Mesothelial cell of epicardium (in vitro differentiated cells): ENCODE measurements around the gene PML. TPM values are rescaled to one million over a fixed set of nuclear protein-coding genes. Genes with fewer than 3 reads are reported as not detected.

ENCODE experiments used
- DNase-seq, 2 experiments: peaks; one replicate each; pipeline ENCODE4 v3.0.0; 2021; ENCODE audit warnings: low spot score in 2 of 2; ENCODE audit not compliant: unreplicated experiment in 2 of 2
- H3K27ac Mint-ChIP-seq: 2 replicates; pipeline ENCODE4 v1.8.0; 2021; ENCODE audit warnings: mixed read lengths
- H3K27me3 Mint-ChIP-seq: 2 replicates; pipeline ENCODE4 v1.8.0; 2021; ENCODE audit warnings: low read depth, mixed read lengths
- H3K36me3 Mint-ChIP-seq: 2 replicates; pipeline ENCODE4 v1.8.0; 2021; ENCODE audit warnings: mixed read lengths
- H3K4me1 Mint-ChIP-seq: 2 replicates; pipeline ENCODE4 v1.8.0; 2021; ENCODE audit warnings: mixed read lengths
- H3K4me3 Mint-ChIP-seq: 2 replicates; pipeline ENCODE4 v1.8.0; 2021; ENCODE audit warnings: mild to moderate bottlenecking, moderate library complexity, mixed read lengths
- H3K9me3 Mint-ChIP-seq: 2 replicates; pipeline ENCODE4 v1.8.0; 2021; ENCODE audit warnings: mixed read lengths
- total RNA-seq: library from RNA; stranded (reverse); gene quantifications from 3 replicates; pipeline ENCODE4 v1.2.1, GENCODE V29; 2021
- TF ChIP-seq, protein P1 (sequence below): fragments of 200-600 bp; sonication (generic); IDR thresholded peaks from one replicate; pipeline ENCODE4 v1.5.0; 2021; ENCODE audit warnings: antibody characterized with exemption; ENCODE audit not compliant: unreplicated experiment

Gene PML
- total RNA-seq, 1 donor from 2014 or later: 43.6 TPM

DNA sequence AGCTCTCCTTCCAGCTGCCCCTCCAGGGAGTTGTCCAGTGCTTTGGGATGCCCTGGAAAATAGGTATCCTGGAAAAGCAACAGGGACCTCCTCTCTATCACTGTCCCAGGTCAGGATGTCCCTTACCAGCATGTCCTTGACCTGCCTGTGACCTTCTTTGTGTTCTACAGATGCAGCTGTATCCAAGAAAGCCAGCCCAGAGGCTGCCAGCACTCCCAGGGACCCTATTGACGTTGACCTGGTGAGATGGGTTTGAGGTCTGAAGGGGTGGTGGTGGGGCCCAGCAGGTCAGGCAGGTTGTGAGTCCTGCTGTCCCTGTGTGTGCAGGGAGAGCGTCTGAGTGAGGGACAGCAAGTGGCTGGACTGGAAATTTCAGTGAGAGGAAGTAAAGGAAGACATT is 30.2 kb downstream of the PML start:
- H3K27ac Mint-ChIP-seq: no peak overlapping the region
- no peaks in the 10 kb centered on the region for H3K27me3 Mint-ChIP-seq
- no peak for DNase-seq
- no peaks in the 10 kb centered on the region for H3K4me1 Mint-ChIP-seq
- H3K4me3 Mint-ChIP-seq: no peak overlapping the region
- no peaks in the 10 kb centered on the region for H3K9me3 Mint-ChIP-seq
- TF ChIP-seq, protein P1, sequence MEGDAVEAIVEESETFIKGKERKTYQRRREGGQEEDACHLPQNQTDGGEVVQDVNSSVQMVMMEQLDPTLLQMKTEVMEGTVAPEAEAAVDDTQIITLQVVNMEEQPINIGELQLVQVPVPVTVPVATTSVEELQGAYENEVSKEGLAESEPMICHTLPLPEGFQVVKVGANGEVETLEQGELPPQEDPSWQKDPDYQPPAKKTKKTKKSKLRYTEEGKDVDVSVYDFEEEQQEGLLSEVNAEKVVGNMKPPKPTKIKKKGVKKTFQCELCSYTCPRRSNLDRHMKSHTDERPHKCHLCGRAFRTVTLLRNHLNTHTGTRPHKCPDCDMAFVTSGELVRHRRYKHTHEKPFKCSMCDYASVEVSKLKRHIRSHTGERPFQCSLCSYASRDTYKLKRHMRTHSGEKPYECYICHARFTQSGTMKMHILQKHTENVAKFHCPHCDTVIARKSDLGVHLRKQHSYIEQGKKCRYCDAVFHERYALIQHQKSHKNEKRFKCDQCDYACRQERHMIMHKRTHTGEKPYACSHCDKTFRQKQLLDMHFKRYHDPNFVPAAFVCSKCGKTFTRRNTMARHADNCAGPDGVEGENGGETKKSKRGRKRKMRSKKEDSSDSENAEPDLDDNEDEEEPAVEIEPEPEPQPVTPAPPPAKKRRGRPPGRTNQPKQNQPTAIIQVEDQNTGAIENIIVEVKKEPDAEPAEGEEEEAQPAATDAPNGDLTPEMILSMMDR: no peak
- peaks cover 25% of the 10 kb centered on the region for H3K36me3 Mint-ChIP-seq

- Mint-ChIP-seq H3K27ac (no peak overlapping the region), H3K9me3 (no peaks in the 10 kb centered on the region), H3K4me1 (no peaks in the 10 kb centered on the region), H3K27me3 (no peaks in the 10 kb centered on the region), H3K4me3 (no peak overlapping the region), H3K36me3 (peaks cover 25% of the 10 kb centered on the region)
- DNase-seq: no peak
- TF ChIP-seq, protein P1: no peak
Observed at GRCh38 chr15:74025436-74025835, 30.9 kb downstream of the PML start.

GRCh38 chr15:74027688-74028087 is 33.2 kb downstream of the PML start:
- peaks cover 14% of the 10 kb centered on the region for H3K36me3 Mint-ChIP-seq
- H3K4me1 Mint-ChIP-seq: no peaks in the 10 kb centered on the region
- no peak overlapping the region for H3K27ac Mint-ChIP-seq
- H3K27me3 Mint-ChIP-seq: no peaks in the 10 kb centered on the region
- no peaks in the 10 kb centered on the region for H3K9me3 Mint-ChIP-seq
- DNase-seq: no peak
- no peak overlapping the region for H3K4me3 Mint-ChIP-seq
- TF ChIP-seq, protein P1: no peak

DNA sequence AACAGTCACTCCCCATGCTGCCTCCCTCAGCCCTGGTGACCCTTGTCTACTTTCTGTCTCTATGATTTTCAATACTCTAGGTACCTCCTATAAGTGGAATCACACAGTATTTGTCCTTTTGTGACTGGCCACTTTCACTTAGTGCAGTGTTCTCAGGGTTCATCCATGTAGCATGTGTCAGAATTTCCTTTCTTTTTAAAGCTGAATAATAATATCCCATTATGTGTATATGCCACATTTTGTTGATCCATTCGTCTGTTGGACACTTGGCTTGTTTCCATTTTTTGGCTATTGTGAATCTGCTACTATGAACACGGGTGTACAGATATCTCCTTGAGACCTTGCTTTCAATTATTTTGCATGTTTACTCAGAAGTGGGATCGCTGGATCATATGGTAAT is 34.1 kb downstream of the PML start:
- Mint-ChIP-seq H3K27ac (no peak overlapping the region), H3K27me3 (no peaks in the 10 kb centered on the region), H3K4me1 (no peaks in the 10 kb centered on the region), H3K36me3 (peaks cover 8% of the 10 kb centered on the region), H3K9me3 (no peaks in the 10 kb centered on the region), H3K4me3 (no peak overlapping the region)
- TF ChIP-seq, protein P1: no peak
- DNase-seq: no peak

- no peak overlapping the region for H3K27ac Mint-ChIP-seq
- H3K4me3 Mint-ChIP-seq: no peak overlapping the region
- H3K9me3 Mint-ChIP-seq: no peaks in the 10 kb centered on the region
- DNase-seq: no peak
- peaks cover 3% of the 10 kb centered on the region for H3K4me1 Mint-ChIP-seq
- H3K27me3 Mint-ChIP-seq: no peaks in the 10 kb centered on the region
- TF ChIP-seq, protein P1: no peak
- H3K36me3 Mint-ChIP-seq: peaks cover 11% of the 10 kb centered on the region
Observed at GRCh38 chr15:74032046-74032445, 37.5 kb downstream of the PML start.
